Bronchial smooth muscle cell (primary cell): ENCODE results near the gene FSD1L. TPM values are rescaled to one million over a fixed set of nuclear protein-coding genes. Genes with fewer than 3 reads are reported as not detected.

ENCODE experiments used
- total RNA-seq: library from RNA; depleted of rRNA; stranded (reverse); fragments of >200 nt; gene quantifications from 2 replicates; pipeline ENCODE4 v1.2.1, GENCODE V29; 2014

Gene FSD1L
- 3.6 and 4.6 TPM in 2 replicates for total RNA-seq

DNA sequence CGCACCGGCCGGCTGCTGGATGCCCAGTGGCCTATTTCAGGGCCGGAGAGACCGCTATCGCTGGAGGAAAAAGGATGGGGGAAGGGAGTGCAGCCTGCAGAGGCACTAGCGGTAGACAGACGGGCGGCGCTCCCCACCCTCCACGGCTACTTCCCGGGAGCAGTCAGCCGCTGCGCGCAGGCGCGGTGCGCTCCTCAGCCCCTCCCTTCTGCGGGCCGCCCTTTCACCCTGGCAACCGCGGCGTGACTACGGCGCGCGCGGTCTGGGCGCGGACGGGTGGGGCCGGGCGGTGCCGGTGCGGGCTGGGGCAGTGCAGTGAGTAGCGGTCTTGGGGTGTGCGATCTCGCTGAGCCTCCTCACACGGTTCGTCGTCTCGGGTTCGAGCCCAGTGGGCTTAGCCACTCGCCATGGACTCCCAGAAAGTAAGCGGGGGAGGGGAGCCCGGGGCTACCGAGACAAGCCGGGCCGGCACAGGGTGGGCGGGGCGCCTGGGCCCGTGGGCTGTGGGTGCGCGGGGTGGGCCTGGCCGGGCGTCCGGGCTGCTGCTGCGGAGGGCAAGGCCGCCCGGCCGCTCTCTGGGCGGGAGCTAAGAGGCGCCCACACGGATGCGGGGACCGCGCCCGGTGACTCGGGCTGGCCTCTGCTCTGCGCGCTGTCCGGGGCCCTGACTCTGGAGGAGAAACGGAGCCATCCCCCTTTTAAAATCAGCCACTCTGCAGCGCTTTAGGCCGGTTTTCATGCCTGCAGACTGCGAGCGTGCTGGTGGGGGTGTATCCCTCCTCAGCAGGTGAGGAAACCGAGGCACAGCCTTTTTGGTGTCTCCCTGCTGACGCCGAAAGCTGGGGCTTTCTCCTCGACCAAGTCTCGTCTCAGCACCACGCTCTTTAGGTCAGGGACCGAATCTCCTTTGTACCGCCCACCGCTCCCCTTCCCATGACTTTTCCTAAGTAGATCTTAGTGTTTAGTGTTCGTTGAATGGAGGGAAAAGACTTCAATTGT, at the start of gene FSD1L:
Gene FSD1L, plus strand, starts transcription at position 221 of the 999 bp plus-strand sequence. Its CDS starts 187 bp downstream, at position 408.

DNA sequence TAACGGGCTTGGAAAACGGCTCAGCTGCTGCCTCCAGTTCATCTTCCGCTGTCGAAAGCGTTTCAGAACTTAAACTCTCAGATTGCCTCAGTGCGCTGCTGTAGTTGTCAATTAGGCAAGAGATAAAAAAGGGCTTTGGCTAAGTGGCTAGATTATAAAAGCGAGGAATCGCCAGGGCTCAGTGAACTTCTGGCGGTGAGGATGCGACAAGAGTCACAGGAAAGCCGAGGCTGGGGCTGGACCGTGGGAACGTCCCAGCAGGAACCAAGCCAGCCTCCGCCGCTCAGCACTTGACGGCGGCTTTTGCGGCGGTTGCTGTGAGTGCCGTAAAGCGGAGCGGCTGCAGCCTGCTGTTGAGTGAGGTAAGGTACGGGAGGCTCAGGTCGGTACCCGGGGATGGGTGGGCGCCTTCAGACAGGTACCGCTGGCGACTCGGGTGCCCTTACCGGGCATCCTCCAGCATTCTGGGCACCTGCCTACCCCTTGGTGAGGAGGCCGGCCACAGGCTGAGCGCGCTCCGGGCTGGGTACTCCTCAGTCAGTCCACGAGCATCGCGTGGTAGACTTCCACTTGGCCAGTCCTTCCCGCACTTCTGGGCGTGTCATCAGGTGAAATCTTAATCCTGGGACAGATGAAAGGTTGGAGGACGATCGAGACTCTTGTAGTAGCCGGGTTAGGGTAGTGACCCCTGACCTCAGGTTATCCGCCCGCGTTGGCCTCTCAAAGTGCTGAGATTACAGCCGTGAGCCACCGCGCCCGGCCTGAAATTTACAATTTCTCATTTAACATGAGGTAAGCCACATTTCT, 110.2 kb downstream of the FSD1L start, which contains the start of gene FKTN:
Gene FKTN, plus strand, starts transcription at position 328 of the 807 bp plus-strand sequence. CDS start 16,902 bp downstream, outside the sequence.

Other genes starting within 250 kb of the FSD1L start
- 55.2 and 103 TPM in 2 replicates for gene SLC44A1, start 203.4 kb upstream of the FSD1L start, total RNA-seq
- gene FKTN, start 110.1 kb downstream of the FSD1L start, total RNA-seq: 12.9 and 18.3 TPM in 2 replicates
- not detected in 2 replicates for gene TAL2, start 214.4 kb downstream of the FSD1L start, total RNA-seq
- 11.0 and 12.5 TPM in 2 replicates for gene TMEM38B, start 246.5 kb downstream of the FSD1L start, total RNA-seq